Stimulated activated CD8-positive, alpha-beta memory T cell treated with anti-CD3 and anti-CD28 coated beads, Interleukin-15, amount 100 ng/mL, for 24 hours (primary cell): Measurements from ENCODE around the gene SZT2.
"Not testable (repeated sequence)": the region's sequence is repeated elsewhere in the genome, so short reads cannot be mapped to it uniquely, and the experiment has no call there.

Experiments
- DNase-seq: peaks from one replicate; pipeline ENCODE4 v3.0.0-alpha.2; 2020; ENCODE audit warnings: low read depth

Gene SZT2

DNA sequence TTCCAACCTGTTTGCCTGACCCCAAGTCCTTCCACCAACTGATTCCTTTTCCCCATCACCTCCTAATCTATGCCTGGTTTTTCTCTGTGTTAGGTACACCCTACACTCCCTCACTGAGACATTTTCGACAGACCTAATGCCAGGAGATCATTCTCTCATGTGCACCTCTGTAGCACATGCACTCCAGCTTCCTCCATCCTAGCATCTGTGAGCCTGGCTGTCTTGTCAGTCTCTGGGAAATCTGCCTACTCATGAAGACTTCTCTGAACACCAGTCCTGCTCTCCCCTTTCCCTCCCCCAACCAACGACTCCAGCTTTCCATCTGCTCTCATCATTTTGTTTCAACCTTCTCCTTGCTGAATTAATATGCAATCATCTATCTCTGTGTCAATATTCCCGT lies 1.1 kb upstream of the SZT2 start:
- no peak for DNase-seq

DNA sequence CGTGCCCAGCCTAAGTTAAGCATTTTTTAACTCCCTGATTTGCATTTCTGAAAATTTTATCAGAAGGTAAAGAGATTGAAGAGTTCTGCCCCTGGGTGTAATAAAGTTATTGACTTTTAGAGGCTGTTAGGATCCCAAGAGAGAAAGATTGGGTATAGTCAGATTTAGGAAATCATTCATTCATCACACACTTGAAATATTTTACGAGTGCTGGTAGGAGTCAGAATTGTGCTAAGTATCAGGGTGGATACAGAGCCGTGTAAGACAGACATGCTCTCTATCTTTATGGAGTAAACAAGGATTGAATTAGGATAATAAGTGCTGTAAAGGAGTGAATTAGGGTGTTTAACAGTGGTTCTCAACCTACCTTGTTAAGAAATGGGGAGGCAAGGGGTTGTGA lies 3.0 kb downstream of the SZT2 start:
- no peak for DNase-seq

DNA sequence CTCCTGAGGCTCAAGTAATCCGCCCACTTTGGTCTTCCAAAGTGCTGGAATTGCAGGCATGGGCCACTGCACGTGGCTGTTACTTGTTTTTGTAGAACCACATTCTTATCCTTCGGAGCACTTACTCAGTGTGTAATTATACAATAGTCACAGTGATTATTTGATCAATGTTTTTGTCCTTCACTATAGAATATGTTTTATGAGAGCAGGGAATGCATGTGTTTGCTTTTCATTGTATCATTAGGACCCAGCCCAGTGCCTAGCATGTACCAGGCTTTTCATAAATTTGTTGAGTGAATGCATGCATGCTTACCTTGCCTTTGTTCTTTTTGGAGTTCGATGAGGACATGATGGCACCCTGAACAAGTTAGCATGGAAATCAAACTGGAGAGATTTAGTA lies 5.8 kb downstream of the SZT2 start:
- DNase-seq, result no peak

- no peak for DNase-seq
These were observed 6.4 kb downstream of the SZT2 start for GRCh38 chr1:43396059-43396458.

- DNase-seq, result no peak
These were observed 8.5 kb downstream of the SZT2 start for GRCh38 chr1:43398227-43398626.

GRCh38 chr1:43400441-43400840 lies 10.7 kb downstream of the SZT2 start:
- DNase-seq, result not testable (repeated sequence)

DNA sequence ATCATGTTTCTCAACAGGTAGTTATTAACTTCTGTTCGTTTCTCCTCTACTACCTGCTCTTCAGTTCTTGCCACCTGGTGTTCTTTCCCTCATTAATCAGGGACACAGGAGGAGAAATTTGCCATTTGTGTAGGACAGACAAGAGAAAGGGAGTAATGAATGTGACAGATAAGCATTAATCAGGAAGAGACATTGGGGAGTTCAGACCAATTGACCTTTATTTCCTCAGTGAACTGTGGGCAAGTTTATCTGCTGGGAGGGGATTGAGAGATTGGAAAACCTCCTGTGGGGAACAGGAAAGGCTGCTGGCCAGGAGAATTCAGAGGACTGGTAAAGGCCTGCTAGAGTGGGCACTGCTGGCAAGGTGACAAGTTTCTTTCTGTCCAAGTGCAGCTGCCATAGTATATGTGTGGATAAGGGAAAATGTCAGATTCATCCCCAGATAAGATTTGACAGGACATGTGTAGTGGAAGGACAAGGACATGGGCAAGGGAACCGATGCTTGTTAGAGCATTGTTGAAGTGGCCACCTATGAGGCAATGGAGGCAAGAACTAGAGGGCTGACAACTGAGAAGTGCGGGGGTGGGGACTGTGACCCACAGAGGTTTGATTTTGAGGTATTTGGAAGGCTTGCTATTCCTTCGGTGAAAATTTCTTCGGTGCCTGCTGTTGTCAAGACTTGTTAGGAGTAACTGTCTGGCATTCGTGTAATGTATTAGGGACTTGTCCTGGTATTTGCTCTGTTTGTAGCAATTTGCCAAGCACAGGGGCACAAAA lies 12.6 kb downstream of the SZT2 start:
- no peak for DNase-seq

GRCh38 chr1:43404353-43404752 lies 14.7 kb downstream of the SZT2 start:
- DNase-seq, result no peak

GRCh38 chr1:43405219-43405875 lies 15.6 kb downstream of the SZT2 start:
- DNase-seq, result no peak

DNA sequence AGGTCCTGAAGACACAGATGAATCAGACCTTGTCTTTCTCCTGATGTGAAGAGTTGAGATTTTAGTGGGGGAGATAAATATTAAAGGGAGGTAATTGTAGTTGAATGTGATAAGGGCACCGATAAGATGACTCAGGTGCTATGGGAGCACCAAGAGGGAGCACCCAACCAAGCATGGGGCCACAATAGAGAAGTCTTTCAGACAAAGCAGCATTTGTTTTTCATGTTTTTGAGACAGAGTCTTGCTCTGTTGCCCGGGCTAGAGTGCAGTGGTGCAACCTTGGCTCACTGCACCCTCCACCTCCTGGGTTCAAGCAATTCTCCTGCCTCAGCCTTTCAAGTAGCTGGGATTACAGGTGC lies 16.2 kb downstream of the SZT2 start:
- no peak for DNase-seq

DNA sequence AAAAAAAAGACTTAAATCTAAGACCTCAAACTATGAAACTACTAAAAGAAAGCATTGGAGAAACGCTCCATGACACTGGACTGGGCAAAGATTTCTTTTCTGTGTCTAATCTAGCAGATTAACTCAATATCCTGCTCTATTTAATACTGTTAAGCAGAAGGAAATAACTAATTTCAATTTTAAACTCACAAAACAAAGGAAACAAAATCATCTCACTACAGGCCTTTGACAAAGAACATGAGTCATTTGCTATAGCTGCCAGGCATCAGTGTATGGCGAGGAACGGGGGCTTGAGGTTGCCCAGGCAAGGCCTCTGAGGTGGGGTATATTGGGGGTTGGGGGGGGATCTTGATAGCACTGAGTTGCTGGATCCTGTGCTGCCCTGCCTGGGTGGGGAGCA lies 20.9 kb downstream of the SZT2 start:
- DNase-seq, result no peak

GRCh38 chr1:43413426-43413825 lies 23.7 kb downstream of the SZT2 start:
- not testable (repeated sequence) for DNase-seq

DNA sequence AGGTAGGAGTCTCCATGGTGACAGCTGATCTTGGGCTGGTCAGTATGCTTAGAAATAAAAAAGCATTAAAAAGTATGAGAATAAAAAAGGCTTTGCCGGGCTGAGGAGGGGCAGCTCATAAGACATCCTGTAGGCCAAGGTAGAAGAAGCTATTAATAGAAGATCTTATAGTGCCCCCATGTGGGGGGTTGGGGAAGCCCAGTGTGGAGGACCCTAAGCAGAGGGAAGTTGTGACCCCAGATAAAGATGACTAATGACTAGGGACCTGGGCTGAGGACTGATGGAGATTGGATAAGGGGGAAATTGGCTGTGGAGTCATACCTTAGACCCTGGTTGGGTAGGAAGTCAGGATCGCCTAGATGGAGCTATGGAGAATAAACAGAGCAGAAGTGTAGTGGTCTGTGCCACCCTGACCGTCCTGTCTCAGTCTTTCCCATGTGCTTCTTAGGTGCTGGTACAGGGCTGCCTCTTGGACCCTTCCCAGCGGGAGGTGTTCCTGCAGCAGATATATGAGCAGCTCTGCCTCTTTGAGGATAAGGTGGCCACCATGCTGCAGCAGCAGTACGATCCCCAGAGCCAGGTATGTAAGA lies 25.0 kb downstream of the SZT2 start:
- peak; percentile 18 for DNase-seq

DNA sequence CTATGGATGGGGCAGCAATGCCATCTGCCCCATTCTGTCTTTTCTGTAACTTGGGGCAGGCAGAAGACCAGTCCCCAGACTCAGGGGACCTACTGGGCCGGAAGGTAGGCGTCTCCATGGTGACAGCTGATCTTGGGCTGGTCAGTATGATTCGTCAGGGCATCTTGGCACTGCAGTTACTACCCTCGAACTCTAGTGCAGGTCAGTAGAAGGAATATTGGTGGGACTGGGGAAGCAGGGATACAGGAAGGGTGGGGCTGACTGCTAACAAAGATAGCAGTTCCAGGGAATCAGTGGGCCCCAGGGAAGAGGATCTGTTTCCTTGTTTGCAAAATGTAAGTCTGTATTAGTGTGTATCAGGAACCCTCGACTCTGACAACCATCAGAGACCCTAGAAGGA lies 26.2 kb downstream of the SZT2 start:
- no peak for DNase-seq

DNA sequence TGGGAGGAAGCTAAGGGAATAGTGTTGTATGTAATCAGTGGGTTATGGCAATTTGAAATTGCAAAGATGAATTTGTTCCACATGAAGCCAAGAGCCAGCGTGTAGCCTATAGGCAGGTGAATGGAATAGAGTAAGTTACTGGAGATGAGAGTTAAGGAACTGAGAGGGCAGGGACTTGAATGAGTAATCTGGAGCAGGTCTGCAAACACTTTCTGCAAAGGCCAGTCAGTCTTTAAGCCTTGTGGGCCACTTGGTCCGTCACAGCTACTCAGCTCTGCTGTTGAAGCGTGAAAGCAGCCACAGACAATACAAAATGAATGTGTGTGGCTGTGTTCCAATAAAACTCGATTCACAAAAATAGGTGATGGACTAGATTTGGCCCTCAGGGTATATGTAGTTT lies 29.2 kb downstream of the SZT2 start:
- DNase-seq, result no peak

DNA sequence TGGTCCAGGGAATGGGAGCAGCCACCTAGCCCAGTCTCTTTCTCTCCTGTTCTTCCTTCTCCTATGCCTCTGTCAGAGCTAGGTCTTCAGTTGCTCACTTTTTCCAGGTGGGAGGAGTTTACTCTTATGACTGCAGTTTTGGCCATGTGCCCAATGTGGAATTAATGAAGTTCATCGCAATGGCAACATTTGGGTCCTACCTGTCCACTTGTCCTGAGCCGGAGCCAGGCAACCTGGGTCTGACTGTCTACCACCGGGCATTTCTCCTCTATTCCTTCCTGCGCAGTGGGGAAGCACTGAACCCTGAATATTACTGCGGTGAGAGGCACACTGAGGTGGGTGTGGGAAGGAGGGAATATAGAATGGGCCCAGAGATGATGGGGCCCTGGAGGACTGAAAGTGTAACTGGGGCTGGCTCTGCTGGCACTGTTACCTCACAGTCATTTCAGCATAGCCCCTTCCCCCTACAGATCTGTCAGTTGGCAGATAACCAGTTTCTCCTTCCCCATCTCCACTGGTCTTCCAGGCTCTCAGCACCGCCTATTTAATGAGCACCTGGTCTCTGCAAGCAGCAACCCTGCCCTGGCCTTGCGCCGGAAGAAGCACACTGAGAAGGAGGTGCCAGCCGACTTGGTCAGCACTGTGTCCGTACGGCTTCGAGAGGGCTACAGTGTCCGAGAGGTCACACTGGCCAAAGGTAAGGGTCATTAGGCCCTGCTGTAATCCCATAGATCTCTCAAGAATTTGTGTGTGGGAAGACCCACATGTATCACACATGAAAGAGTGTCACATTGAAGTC lies 30.1 kb downstream of the SZT2 start:
- no peak for DNase-seq

- no peak for DNase-seq
These were observed 31.2 kb downstream of the SZT2 start for GRCh38 chr1:43420874-43421273.

GRCh38 chr1:43421396-43421795 lies 31.7 kb downstream of the SZT2 start:
- no peak for DNase-seq

- no peak for DNase-seq
These were observed 32.5 kb downstream of the SZT2 start for GRCh38 chr1:43421976-43422750.

DNA sequence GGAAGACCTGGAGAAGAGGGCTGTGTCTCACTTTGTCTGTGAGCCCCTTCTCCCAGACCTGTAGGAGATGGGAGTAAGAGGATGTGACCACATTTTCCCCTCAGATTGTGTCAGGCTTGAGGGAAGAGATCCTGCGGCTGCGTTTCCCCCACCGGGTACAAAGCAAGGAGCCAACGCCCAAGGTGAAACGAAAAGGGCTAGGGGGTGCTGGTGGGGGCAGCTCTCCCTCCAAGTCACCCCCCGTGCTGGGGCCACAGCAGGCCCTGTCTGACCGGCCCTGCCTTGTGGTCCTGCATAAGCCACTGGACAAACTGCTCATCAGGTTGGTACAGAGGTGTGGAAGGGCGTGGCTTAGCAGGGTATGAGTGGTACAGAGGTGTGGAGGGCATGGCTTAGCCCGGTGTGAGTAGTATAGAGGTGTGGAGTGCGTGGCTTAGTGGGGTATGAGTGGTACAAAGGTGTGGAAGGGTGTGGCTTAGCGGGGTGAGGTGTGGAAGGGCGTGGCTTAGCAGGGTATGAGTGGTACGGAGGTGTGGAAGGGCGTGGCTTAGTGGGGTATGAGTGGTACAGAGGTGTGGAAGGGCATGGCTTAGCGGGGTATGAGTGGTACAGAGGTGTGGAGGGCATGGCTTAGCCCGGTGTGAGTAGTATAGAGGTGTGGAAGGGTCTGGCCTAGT lies 33.4 kb downstream of the SZT2 start:
- DNase-seq, result no peak
